Measurements from ENCODE around the gene ACKR1.

The ACKR1 gene

DNA sequence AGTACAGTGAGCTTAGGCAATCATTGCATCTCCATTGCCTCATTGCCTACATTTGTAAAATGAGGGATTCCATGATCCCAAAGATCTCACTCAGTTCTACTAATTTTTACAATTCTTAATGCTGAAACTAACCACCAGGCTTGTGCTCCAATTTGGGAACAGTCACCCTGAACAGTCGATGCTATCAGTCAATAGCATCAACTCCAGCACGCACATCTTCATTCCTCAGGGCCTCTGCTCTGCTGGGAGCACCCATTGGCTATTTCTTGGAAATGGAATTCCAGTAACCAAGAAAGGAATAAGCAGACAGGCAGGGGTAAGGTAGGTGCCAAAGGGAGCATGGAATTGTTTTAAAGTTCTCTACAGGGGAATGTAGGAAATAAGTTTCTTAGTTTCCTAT lies 14.2 kb upstream of the ACKR1 start:
- Histone ChIP-seq H3K27me3 (ENCODE audit: control insufficient read depth, low read length) (peaks cover 50% of the 10 kb centered on the region), H4K20me1 (ENCODE audit: control insufficient read depth, insufficient read depth, low read depth, low read length) (no peaks in the 10 kb centered on the region), H3K27ac (ENCODE audit: low read depth, low read length) (no peak overlapping the region)

GRCh38 chr1:159196543-159196942 lies 8.1 kb upstream of the ACKR1 start:
- Histone ChIP-seq H3K27me3 (ENCODE audit: control insufficient read depth, low read length) (peaks cover 5% of the 10 kb centered on the region), H3F3A (ENCODE audit: control insufficient read depth, insufficient read depth) (no peaks in the 10 kb centered on the region), H3K9me2 (replicated peaks; ENCODE audit: control insufficient read depth, low read length) (no peaks in the 10 kb centered on the region), H3K9me3 (ENCODE audit: control insufficient read depth, insufficient read depth, low read length) (no peaks in the 10 kb centered on the region), H3K27ac (ENCODE audit: low read depth, low read length) (no peak overlapping the region), H4K20me1 (ENCODE audit: control insufficient read depth, insufficient read depth, low read depth, low read length) (no peaks in the 10 kb centered on the region), H3K4me2 (ENCODE audit: low read length) (no peak overlapping the region), H3K4me3 (ENCODE audit: low read length) (no peak overlapping the region), H3K36me3 (ENCODE audit: control insufficient read depth, low read length) (no peaks in the 10 kb centered on the region), H3K79me2 (ENCODE audit: control insufficient read depth, low read length) (no peaks in the 10 kb centered on the region), H3K4me1 (ENCODE audit: control insufficient read depth, low read length) (no peaks in the 10 kb centered on the region)
- TF ChIP-seq, protein P1, sequence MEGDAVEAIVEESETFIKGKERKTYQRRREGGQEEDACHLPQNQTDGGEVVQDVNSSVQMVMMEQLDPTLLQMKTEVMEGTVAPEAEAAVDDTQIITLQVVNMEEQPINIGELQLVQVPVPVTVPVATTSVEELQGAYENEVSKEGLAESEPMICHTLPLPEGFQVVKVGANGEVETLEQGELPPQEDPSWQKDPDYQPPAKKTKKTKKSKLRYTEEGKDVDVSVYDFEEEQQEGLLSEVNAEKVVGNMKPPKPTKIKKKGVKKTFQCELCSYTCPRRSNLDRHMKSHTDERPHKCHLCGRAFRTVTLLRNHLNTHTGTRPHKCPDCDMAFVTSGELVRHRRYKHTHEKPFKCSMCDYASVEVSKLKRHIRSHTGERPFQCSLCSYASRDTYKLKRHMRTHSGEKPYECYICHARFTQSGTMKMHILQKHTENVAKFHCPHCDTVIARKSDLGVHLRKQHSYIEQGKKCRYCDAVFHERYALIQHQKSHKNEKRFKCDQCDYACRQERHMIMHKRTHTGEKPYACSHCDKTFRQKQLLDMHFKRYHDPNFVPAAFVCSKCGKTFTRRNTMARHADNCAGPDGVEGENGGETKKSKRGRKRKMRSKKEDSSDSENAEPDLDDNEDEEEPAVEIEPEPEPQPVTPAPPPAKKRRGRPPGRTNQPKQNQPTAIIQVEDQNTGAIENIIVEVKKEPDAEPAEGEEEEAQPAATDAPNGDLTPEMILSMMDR (IDR thresholded peaks at IDR 0.05; ENCODE audit: low read depth, low read length, poor library complexity, severe bottlenecking): peak; percentile 42
- TF ChIP-seq EZH2phosphoT487 (IDR thresholded peaks at IDR 0.05; ENCODE audit: borderline replicate concordance, low read length): no peak

More for the DNA sequence above, 14.2 kb upstream of the ACKR1 start:
- Histone ChIP-seq H3K4me2 (ENCODE audit: low read length) (no peak overlapping the region), H3K9me3 (ENCODE audit: control insufficient read depth, insufficient read depth, low read length) (no peaks in the 10 kb centered on the region), H3K9me2 (replicated peaks; ENCODE audit: control insufficient read depth, low read length) (no peaks in the 10 kb centered on the region), H3K4me3 (ENCODE audit: low read length) (no peak overlapping the region), H3K79me2 (ENCODE audit: control insufficient read depth, low read length) (no peaks in the 10 kb centered on the region), H3F3A (ENCODE audit: control insufficient read depth, insufficient read depth) (no peaks in the 10 kb centered on the region), H3K36me3 (ENCODE audit: control insufficient read depth, low read length) (no peaks in the 10 kb centered on the region), H3K4me1 (ENCODE audit: control insufficient read depth, low read length) (no peaks in the 10 kb centered on the region)
- TF ChIP-seq EZH2phosphoT487 (IDR thresholded peaks at IDR 0.05; ENCODE audit: borderline replicate concordance, low read length): no peak
- TF ChIP-seq, protein P1 (IDR thresholded peaks at IDR 0.05; ENCODE audit: low read depth, low read length, poor library complexity, severe bottlenecking): no peak

GRCh38 chr1:159197561-159198557 lies 6.8 kb upstream of the ACKR1 start:
- Histone ChIP-seq H3K9me3 (ENCODE audit: control insufficient read depth, insufficient read depth, low read length) (no peaks in the 10 kb centered on the region), H3K27ac (ENCODE audit: low read depth, low read length) (no peak overlapping the region), H3K27me3 (ENCODE audit: control insufficient read depth, low read length) (no peaks in the 10 kb centered on the region), H4K20me1 (ENCODE audit: control insufficient read depth, insufficient read depth, low read depth, low read length) (no peaks in the 10 kb centered on the region), H3K4me1 (ENCODE audit: control insufficient read depth, low read length) (no peaks in the 10 kb centered on the region), H3K4me2 (ENCODE audit: low read length) (no peak overlapping the region), H3K9me2 (replicated peaks; ENCODE audit: control insufficient read depth, low read length) (no peaks in the 10 kb centered on the region), H3K4me3 (ENCODE audit: low read length) (no peak overlapping the region), H3F3A (ENCODE audit: control insufficient read depth, insufficient read depth) (no peaks in the 10 kb centered on the region), H3K36me3 (ENCODE audit: control insufficient read depth, low read length) (no peaks in the 10 kb centered on the region), H3K79me2 (ENCODE audit: control insufficient read depth, low read length) (no peaks in the 10 kb centered on the region)
- TF ChIP-seq, protein P1 (IDR thresholded peaks at IDR 0.05; ENCODE audit: low read depth, low read length, poor library complexity, severe bottlenecking): peak; percentile 96
- TF ChIP-seq EZH2phosphoT487 (IDR thresholded peaks at IDR 0.05; ENCODE audit: borderline replicate concordance, low read length): no peak
